Osteoblast (primary cell): Measurements from ENCODE around the gene RPRD1A. TPM values are rescaled to one million over a fixed set of nuclear protein-coding genes. Genes with fewer than 3 reads are reported as not detected.

Experiments
- DNase-seq: peaks from one replicate; pipeline ENCODE4 v3.0.0; 2011; ENCODE audit warnings: low spot score, mixed read lengths; ENCODE audit not compliant: insufficient read length; ENCODE audit errors: missing footprints
- H2AFZ ChIP-seq: 2 replicates; pipeline ENCODE4 v1.6.0; 2011; ENCODE audit warnings: mild to moderate bottlenecking, low read length
- H3K27ac ChIP-seq: 2 replicates; pipeline ENCODE4 v1.5.1; 2011; ENCODE audit warnings: mild to moderate bottlenecking, low read depth, low read length, moderate library complexity
- H3K27me3 ChIP-seq: 2 replicates; pipeline ENCODE4 v1.6.0; 2012; ENCODE audit warnings: mild to moderate bottlenecking, control low read depth, inconsistent platforms, low read length, moderate library complexity; ENCODE audit not compliant: insufficient read depth
- H3K36me3 ChIP-seq: 2 replicates; pipeline ENCODE4 v1.5.1; 2011; ENCODE audit warnings: mild to moderate bottlenecking, low read length, control low read depth, moderate library complexity; ENCODE audit not compliant: insufficient read depth
- H3K4me1 ChIP-seq: 2 replicates; pipeline ENCODE4 v1.5.1; 2011; ENCODE audit warnings: mild to moderate bottlenecking, low read length, control low read depth, moderate library complexity; ENCODE audit not compliant: insufficient read depth
- H3K4me2 ChIP-seq: 2 replicates; pipeline ENCODE4 v1.6.0; 2011; ENCODE audit warnings: mild to moderate bottlenecking, low read length; ENCODE audit not compliant: insufficient read depth
- H3K4me3 ChIP-seq: fragments of 200-600 bp; sonication (generic); 3 replicates; pipeline ENCODE4 v1.5.1; 2012; ENCODE audit warnings: mild to moderate bottlenecking, low read length, inconsistent platforms; ENCODE audit not compliant: insufficient read depth
- H3K79me2 ChIP-seq: 2 replicates; pipeline ENCODE4 v1.6.0; 2012; ENCODE audit warnings: mild to moderate bottlenecking, low read length, control low read depth, inconsistent platforms; ENCODE audit not compliant: insufficient read depth
- H3K9me3 ChIP-seq: 2 replicates; pipeline ENCODE4 v1.5.1; 2011; ENCODE audit warnings: low read depth, low read length, control low read depth
- H4K20me1 ChIP-seq: 2 replicates; pipeline ENCODE4 v1.6.0; 2012; ENCODE audit warnings: mild to moderate bottlenecking, low read length, control low read depth; ENCODE audit not compliant: insufficient read depth
- CTCF ChIP-seq: IDR thresholded peaks from 2 replicates; pipeline ENCODE4 v1.5.1; 2011; ENCODE audit warnings: mild to moderate bottlenecking, low read depth, low read length, moderate library complexity; ENCODE audit errors: extremely low read depth
- total RNA-seq: library from RNA; depleted of rRNA; stranded (reverse); fragments of >200 nt; gene quantifications from 2 replicates; pipeline ENCODE4 v1.2.3, GENCODE V29; 2012

Gene RPRD1A
- total RNA-seq, 1 donor: 36.2 TPM

- Histone ChIP-seq H3K79me2 (peaks cover 95% of the 10 kb centered on the region), H3K27me3 (no peaks in the 10 kb centered on the region), H3K9me3 (no peaks in the 10 kb centered on the region), H3K4me1 (no peaks in the 10 kb centered on the region), H4K20me1 (peaks cover 31% of the 10 kb centered on the region), H3K4me2 (no peak overlapping the region), H3K27ac (no peak overlapping the region), H3K36me3 (no peaks in the 10 kb centered on the region), H3K4me3 (no peak overlapping the region), H2AFZ (no peak overlapping the region)
- TF ChIP-seq CTCF: no peak
- no peak for DNase-seq
Measured at GRCh38 chr18:36051760-36052159, 15.6 kb downstream of the RPRD1A start.

GRCh38 chr18:36050479-36050878 lies 16.9 kb downstream of the RPRD1A start:
- H3K4me2 ChIP-seq: no peak overlapping the region
- H3K79me2 ChIP-seq: peaks cover 98% of the 10 kb centered on the region
- no peaks in the 10 kb centered on the region for H3K4me1 ChIP-seq
- H3K9me3 ChIP-seq: no peaks in the 10 kb centered on the region
- no peaks in the 10 kb centered on the region for H3K36me3 ChIP-seq
- H3K27ac ChIP-seq: no peak overlapping the region
- TF ChIP-seq CTCF: no peak
- peaks cover 31% of the 10 kb centered on the region for H4K20me1 ChIP-seq
- H3K27me3 ChIP-seq: no peaks in the 10 kb centered on the region
- no peak overlapping the region for H3K4me3 ChIP-seq
- no peak for DNase-seq
- H2AFZ ChIP-seq: no peak overlapping the region

- Histone ChIP-seq H3K9me3 (no peaks in the 10 kb centered on the region), H3K4me2 (no peak overlapping the region), H3K27ac (no peak overlapping the region), H4K20me1 (peaks cover 22% of the 10 kb centered on the region), H2AFZ (no peak overlapping the region), H3K4me1 (no peaks in the 10 kb centered on the region), H3K4me3 (no peak overlapping the region), H3K36me3 (no peaks in the 10 kb centered on the region), H3K79me2 (peaks cover 98% of the 10 kb centered on the region), H3K27me3 (no peaks in the 10 kb centered on the region)
- no peak for TF ChIP-seq CTCF
- no peak for DNase-seq
Measured at GRCh38 chr18:36047521-36047920, 19.8 kb downstream of the RPRD1A start.

- Histone ChIP-seq H3K4me2 (no peak overlapping the region), H3K27ac (no peak overlapping the region), H3K36me3 (no peaks in the 10 kb centered on the region), H3K4me3 (no peak overlapping the region), H3K27me3 (no peaks in the 10 kb centered on the region), H4K20me1 (peaks cover 22% of the 10 kb centered on the region), H3K79me2 (peaks cover 98% of the 10 kb centered on the region), H3K4me1 (no peaks in the 10 kb centered on the region), H2AFZ (no peak overlapping the region), H3K9me3 (no peaks in the 10 kb centered on the region)
- no peak for DNase-seq
- TF ChIP-seq CTCF: no peak
Measured at GRCh38 chr18:36046898-36047297, 20.5 kb downstream of the RPRD1A start.
